ENCODE measurements around the gene NT5DC1. TPM values are rescaled to one million over a fixed set of nuclear protein-coding genes. Genes with fewer than 3 reads are reported as not detected.

The NT5DC1 gene
- total RNA-seq, 2 experiments from 2014 or later: 30.2 to 31.7 TPM

GRCh38 chr6:116192786-116193185 is 92.1 kb downstream of the NT5DC1 start:
- H3K4me1 Mint-ChIP-seq: no peaks in the 10 kb centered on the region
- POLR2A ChIA-PET: no interaction called here
- no peaks in the 10 kb centered on the region for H3K36me3 Mint-ChIP-seq (ENCODE audit: low read depth)
- DNase-seq: no peak
- no peak overlapping the region for H3K27ac Mint-ChIP-seq
- CTCF ChIA-PET: no interaction called here
- no peaks in the 10 kb centered on the region for H3K9me3 Mint-ChIP-seq
- H3K4me3 Mint-ChIP-seq: no peak overlapping the region
- no peaks in the 10 kb centered on the region for H3K27me3 Mint-ChIP-seq

- Mint-ChIP-seq H3K9me3 (no peaks in the 10 kb centered on the region), H3K4me1 (no peaks in the 10 kb centered on the region), H3K27me3 (no peaks in the 10 kb centered on the region), H3K4me3 (no peak overlapping the region), H3K27ac (no peak overlapping the region), H3K36me3 (ENCODE audit: low read depth) (no peaks in the 10 kb centered on the region)
- ChIA-PET CTCF (no interaction called here), POLR2A (no interaction called here)
- no peak for DNase-seq
Measured at GRCh38 chr6:116196841-116197240, 96.2 kb downstream of the NT5DC1 start.

DNA sequence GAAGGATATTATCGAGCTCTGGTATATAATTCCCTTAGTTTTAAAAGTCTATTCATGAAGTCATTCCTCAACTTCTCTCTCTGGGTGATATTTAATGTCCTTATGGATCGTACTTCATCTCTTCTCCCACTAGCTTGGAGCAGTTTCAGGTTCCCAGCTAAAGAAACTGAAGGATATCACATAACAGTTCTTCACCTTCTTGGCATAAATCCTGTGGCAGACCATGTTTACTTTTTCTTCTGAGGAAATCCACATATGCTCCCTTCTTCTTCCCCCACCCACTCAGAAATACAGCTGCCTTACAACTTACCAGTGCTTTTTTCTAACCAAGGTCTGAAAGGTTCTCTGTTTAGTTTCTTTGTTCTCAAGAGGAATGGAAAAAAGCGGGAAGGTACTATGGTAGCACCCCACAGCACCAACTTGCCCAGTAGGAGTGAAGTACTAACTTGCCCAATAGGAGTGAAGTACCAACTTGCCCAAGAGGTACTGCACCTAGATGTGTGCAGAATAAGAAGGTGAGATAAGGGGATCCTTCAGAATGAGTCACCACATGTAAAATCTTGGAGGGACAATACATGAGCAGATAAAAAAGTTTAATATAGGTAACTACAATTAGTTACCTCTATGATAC is 100.1 kb downstream of the NT5DC1 start:
- Mint-ChIP-seq H3K36me3 (ENCODE audit: low read depth) (no peaks in the 10 kb centered on the region), H3K27me3 (no peaks in the 10 kb centered on the region), H3K4me1 (peaks cover 1% of the 10 kb centered on the region), H3K27ac (no peak overlapping the region), H3K9me3 (no peaks in the 10 kb centered on the region), H3K4me3 (no peak overlapping the region)
- no peak for DNase-seq
- ChIA-PET POLR2A (no interaction called here), CTCF (no interaction called here)

- H3K36me3 Mint-ChIP-seq (ENCODE audit: low read depth): no peaks in the 10 kb centered on the region
- H3K27me3 Mint-ChIP-seq: no peaks in the 10 kb centered on the region
- CTCF ChIA-PET: no interaction called here
- POLR2A ChIA-PET: no interaction called here
- DNase-seq: no peak
- H3K4me3 Mint-ChIP-seq: no peak overlapping the region
- H3K27ac Mint-ChIP-seq: no peak overlapping the region
- no peaks in the 10 kb centered on the region for H3K9me3 Mint-ChIP-seq
- H3K4me1 Mint-ChIP-seq: peaks cover 1% of the 10 kb centered on the region
Measured at GRCh38 chr6:116201538-116201937, 100.9 kb downstream of the NT5DC1 start.

GRCh38 chr6:116205281-116205680 is 104.6 kb downstream of the NT5DC1 start:
- peaks cover 4% of the 10 kb centered on the region for H3K4me1 Mint-ChIP-seq
- POLR2A ChIA-PET: no interaction called here
- CTCF ChIA-PET: no interaction called here

DNA sequence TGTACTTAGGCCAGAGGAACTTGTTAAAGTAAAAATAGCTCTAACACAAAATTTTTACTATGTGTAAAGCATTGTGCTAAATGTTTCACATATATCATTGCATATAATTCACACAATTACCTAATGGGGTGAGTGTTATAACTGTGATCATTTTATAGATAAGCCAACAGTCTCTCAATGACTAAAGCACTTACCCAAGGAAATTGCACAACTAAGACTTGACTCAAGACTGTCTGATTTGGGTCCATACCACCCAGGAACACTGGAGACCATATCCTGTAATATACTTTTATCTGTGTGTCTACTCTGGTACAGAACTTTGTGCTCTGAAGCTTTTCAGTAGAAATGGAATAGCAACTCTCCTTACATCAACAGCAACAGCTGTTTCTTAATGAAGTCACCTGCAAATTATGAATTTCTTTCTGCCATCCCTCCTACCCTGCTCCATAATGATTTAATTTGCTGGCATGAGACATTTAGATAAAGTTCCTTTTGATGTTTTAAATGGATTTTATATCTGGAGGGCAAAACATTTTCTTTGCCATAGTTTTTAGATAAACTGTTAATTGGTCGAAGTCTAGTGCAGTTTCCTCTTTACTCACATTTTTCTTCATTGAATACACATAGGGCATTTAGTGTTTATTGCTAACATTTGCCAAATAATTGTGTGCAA is 105.7 kb downstream of the NT5DC1 start:
- ChIA-PET POLR2A (no interaction called here), CTCF (no interaction called here)
- Mint-ChIP-seq H3K36me3 (ENCODE audit: low read depth) (no peaks in the 10 kb centered on the region), H3K27me3 (no peaks in the 10 kb centered on the region), H3K4me3 (no peak overlapping the region), H3K4me1 (peaks cover 4% of the 10 kb centered on the region), H3K9me3 (no peaks in the 10 kb centered on the region), H3K27ac (no peak overlapping the region)
- DNase-seq: no peak

More at GRCh38 chr6:116205281-116205680, 104.6 kb downstream of the NT5DC1 start:
- no peak overlapping the region for H3K27ac Mint-ChIP-seq
- no peak overlapping the region for H3K4me3 Mint-ChIP-seq
- H3K27me3 Mint-ChIP-seq: no peaks in the 10 kb centered on the region
- H3K9me3 Mint-ChIP-seq: no peaks in the 10 kb centered on the region
- no peaks in the 10 kb centered on the region for H3K36me3 Mint-ChIP-seq (ENCODE audit: low read depth)
- no peak for DNase-seq

GRCh38 chr6:116208056-116208785 is 107.6 kb downstream of the NT5DC1 start:
- no peak overlapping the region for H3K4me3 Mint-ChIP-seq
- H3K27me3 Mint-ChIP-seq: no peaks in the 10 kb centered on the region

GRCh38 chr6:116210316-116210715 is 109.7 kb downstream of the NT5DC1 start:
- H3K36me3 Mint-ChIP-seq (ENCODE audit: low read depth): no peaks in the 10 kb centered on the region
- no peaks in the 10 kb centered on the region for H3K27me3 Mint-ChIP-seq
- POLR2A ChIA-PET: interaction anchor here (0.6 kb wide), 1 partner anchor 11 kb away, joined by 4 read pairs; no protein-coding TSS in a partner anchor
- peaks cover 2% of the 10 kb centered on the region for H3K4me1 Mint-ChIP-seq
- CTCF ChIA-PET: no interaction called here
- DNase-seq: no peak
- H3K27ac Mint-ChIP-seq: no peak overlapping the region
- no peak overlapping the region for H3K4me3 Mint-ChIP-seq
- H3K9me3 Mint-ChIP-seq: no peaks in the 10 kb centered on the region

More at GRCh38 chr6:116208056-116208785, 107.6 kb downstream of the NT5DC1 start:
- ChIA-PET POLR2A (no interaction called here), CTCF (interaction anchor here (0.8 kb wide), 1 partner anchor 9 kb away, joined by 3 read pairs; no protein-coding TSS in a partner anchor)
- DNase-seq: no peak
- Mint-ChIP-seq H3K36me3 (ENCODE audit: low read depth) (no peaks in the 10 kb centered on the region), H3K27ac (no peak overlapping the region), H3K9me3 (no peaks in the 10 kb centered on the region), H3K4me1 (peaks cover 4% of the 10 kb centered on the region)

DNA sequence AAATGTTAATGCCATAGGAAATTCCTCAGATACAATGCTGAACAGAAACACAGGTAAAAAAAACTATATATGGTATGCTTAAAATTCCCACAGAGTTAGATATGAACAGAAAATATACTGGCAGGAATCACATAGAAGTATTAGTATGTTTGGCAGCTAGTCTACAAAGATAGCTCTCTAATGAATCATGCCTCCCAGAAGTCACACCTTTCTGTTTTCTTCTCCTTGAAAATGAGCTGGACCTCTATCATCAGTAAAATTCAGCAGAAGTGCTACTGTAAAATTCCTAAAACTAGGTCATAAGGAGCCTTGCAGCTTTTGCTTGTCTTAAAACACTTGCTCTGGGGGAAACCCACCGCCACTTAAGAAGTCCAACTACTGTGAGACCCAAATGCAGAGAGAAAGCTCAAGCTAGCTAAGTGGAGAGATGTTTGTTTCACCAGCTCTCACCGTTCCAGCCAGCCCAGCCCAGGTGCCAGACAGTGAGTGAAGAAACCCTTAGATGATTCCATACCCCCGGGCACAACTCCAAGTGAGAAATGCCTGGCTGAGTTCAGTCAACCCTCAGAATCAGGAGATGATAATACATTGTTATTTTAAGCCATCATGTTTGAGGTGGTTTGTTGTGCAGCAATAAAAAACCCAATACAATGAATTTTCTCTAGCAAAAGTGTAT is 110.2 kb downstream of the NT5DC1 start:
- ChIA-PET CTCF (no interaction called here), POLR2A (interaction anchor here (0.6 kb wide), 1 partner anchor 10 kb away, joined by 4 read pairs; no protein-coding TSS in a partner anchor)
- H3K27ac Mint-ChIP-seq: no peak overlapping the region
- no peak for DNase-seq
- H3K36me3 Mint-ChIP-seq (ENCODE audit: low read depth): no peaks in the 10 kb centered on the region
- peaks cover 2% of the 10 kb centered on the region for H3K4me1 Mint-ChIP-seq
- no peaks in the 10 kb centered on the region for H3K9me3 Mint-ChIP-seq
- no peaks in the 10 kb centered on the region for H3K27me3 Mint-ChIP-seq
- H3K4me3 Mint-ChIP-seq: no peak overlapping the region

DNA sequence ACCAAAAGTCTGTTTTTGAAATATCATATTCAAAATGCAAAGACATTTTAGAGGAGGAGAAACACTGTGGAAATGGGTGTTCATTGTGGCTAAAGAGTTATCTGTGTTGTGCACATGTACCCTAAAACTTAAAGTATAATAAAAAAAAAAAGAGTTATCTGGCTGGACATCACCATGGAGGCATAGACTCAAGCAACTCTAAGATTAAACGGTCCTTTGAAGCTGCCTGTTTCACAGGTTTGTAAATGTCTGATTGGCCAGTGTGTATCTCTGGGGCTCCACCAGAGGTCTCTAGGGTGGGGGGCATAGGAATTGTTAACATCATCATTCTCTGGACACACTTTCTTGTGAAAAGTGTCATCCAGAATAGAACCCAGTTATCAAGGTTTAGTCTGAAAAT is 114.0 kb downstream of the NT5DC1 start:
- CTCF ChIA-PET: no interaction called here
- POLR2A ChIA-PET: no interaction called here

DNA sequence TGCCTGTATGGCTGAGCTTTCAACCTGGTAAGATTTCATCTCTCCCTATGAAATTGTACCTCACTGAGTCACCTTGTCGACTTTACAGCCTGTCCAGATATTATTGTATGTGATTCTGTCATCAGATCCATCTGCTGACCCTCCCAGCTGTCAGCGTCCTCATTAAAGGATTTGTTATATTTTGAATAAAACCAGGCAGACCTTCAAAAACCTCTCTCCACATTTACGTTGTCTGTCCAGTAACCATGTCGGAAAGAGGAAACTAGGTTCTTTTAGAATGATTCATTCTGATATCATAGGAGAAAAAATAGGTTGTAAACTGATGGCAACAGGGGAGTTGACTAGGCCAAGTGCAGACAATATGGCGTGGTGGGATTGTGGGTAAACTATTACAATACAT is 114.8 kb downstream of the NT5DC1 start:
- CTCF ChIA-PET: no interaction called here
- no peak for DNase-seq
- no peaks in the 10 kb centered on the region for H3K36me3 Mint-ChIP-seq (ENCODE audit: low read depth)
- no peaks in the 10 kb centered on the region for H3K27me3 Mint-ChIP-seq
- no peak overlapping the region for H3K4me3 Mint-ChIP-seq
- POLR2A ChIA-PET: no interaction called here
- H3K27ac Mint-ChIP-seq: no peak overlapping the region
- no peaks in the 10 kb centered on the region for H3K9me3 Mint-ChIP-seq
- no peaks in the 10 kb centered on the region for H3K4me1 Mint-ChIP-seq

More for the DNA sequence above, 114.0 kb downstream of the NT5DC1 start:
- H3K27ac Mint-ChIP-seq: no peak overlapping the region
- H3K4me1 Mint-ChIP-seq: no peaks in the 10 kb centered on the region
- H3K27me3 Mint-ChIP-seq: no peaks in the 10 kb centered on the region
- no peak overlapping the region for H3K4me3 Mint-ChIP-seq
- no peaks in the 10 kb centered on the region for H3K36me3 Mint-ChIP-seq (ENCODE audit: low read depth)
- no peaks in the 10 kb centered on the region for H3K9me3 Mint-ChIP-seq
- no peak for DNase-seq

GRCh38 chr6:116217069-116217468 is 116.4 kb downstream of the NT5DC1 start:
- ChIA-PET POLR2A (no interaction called here), CTCF (interaction anchor here (1.0 to 1.5 kb wide), 3 partner anchors 9 to 324 kb away, joined by 3 to 4 read pairs (median 3); no protein-coding TSS in a partner anchor)
- H3K4me3 Mint-ChIP-seq: no peak overlapping the region
- H3K9me3 Mint-ChIP-seq: no peaks in the 10 kb centered on the region
- no peak for DNase-seq
- no peaks in the 10 kb centered on the region for H3K36me3 Mint-ChIP-seq (ENCODE audit: low read depth)
- H3K27me3 Mint-ChIP-seq: no peaks in the 10 kb centered on the region
- H3K4me1 Mint-ChIP-seq: no peaks in the 10 kb centered on the region
- H3K27ac Mint-ChIP-seq: no peak overlapping the region

- POLR2A ChIA-PET: no interaction called here
- CTCF ChIA-PET: interaction anchor here (0.7 to 1.5 kb wide), 6 partner anchors 11 to 323 kb away, joined by 3 to 4 read pairs (median 3); partner anchors contain the start of gene TSPYL1
- H3K36me3 Mint-ChIP-seq (ENCODE audit: low read depth): no peaks in the 10 kb centered on the region
- no peaks in the 10 kb centered on the region for H3K9me3 Mint-ChIP-seq
- no peak for DNase-seq
- no peak overlapping the region for H3K4me3 Mint-ChIP-seq
- no peaks in the 10 kb centered on the region for H3K4me1 Mint-ChIP-seq
- H3K27ac Mint-ChIP-seq: no peak overlapping the region
- H3K27me3 Mint-ChIP-seq: no peaks in the 10 kb centered on the region
Measured at GRCh38 chr6:116218172-116218633, 117.5 kb downstream of the NT5DC1 start.

Measured in activated CD4-positive, alpha-beta T cell treated with anti-CD3 and anti-CD28 coated beads, Interleukin-2, amount 10 ng/mL, durations not matched to agents 7 days and 5 days (primary cell).